K562 (cell line): ENCODE measurements around the gene CALHM4. TPM values are rescaled to one million over a fixed set of nuclear protein-coding genes. Genes with fewer than 3 reads are reported as not detected.

ENCODE experiments used
- ATAC-seq: fragments of 200-7000 bp; cut with Tn5 transposase; 3 replicates; pipeline ENCODE4 v1.9.1; 2020; ENCODE audit warnings: moderate library complexity
- BruUV-seq: library from RNA; stranded (reverse); fragments of 400-500 nt; replicated peaks from 2 replicates; lab custom pipeline; 2021; lab: Mats Ljungman, UMichigan
- CTCF ChIA-PET: fragments of 300-600 bp; formaldehyde crosslinking; extraction: SDS; loops from one replicate; lab custom pipeline; 2021; ENCODE audit warnings: low intra/inter-chr PET ratio; lab: Yijun Ruan, JAX
- POLR2A ChIA-PET: fragments of 300-600, 350-650 bp; sonication (Branson Sonifier 250); formaldehyde crosslinking; extraction: SDS; loops from one replicate; lab custom pipeline; 2021; ENCODE audit warnings: antibody characterized with exemption, inconsistent platforms; lab: Yijun Ruan, JAX
- DNase-seq, 4 experiments: peaks; one replicate each; pipeline versions ENCODE4 v3.0.0 to v3.0.0-alpha.2; 2011 to 2018; ENCODE audit warnings: low spot score in 3 of 4, mixed read lengths in 3 of 4; ENCODE audit errors: extremely low read depth in 1 of 4
- FAIRE-seq: peaks from 2 replicates; lab custom pipeline; 2011; peaks lifted over from hg19 to GRCh38; lab: Jason Lieb, UNC
- H2AFZ ChIP-seq: 2 replicates; pipeline ENCODE4 v1.6.0; 2011; ENCODE audit warnings: low read depth, low read length, control low read depth, inconsistent platforms
- H3K27ac ChIP-seq: fragments of 200-600 bp; 3 replicates; pipeline ENCODE4 v1.8.0; 2011; ENCODE audit warnings: low read depth, mild to moderate bottlenecking, control low read depth, inconsistent platforms, low read length, moderate library complexity, mixed read lengths; ENCODE audit errors: extremely low read depth
- H3K27me3 ChIP-seq, 2 experiments: fragments of 300-600 bp in 1 of 2; 2 replicates in 1 of 2; 3 replicates in 1 of 2; pipeline versions ENCODE4 v1.6.0 to v1.8.0; 2011; ENCODE audit warnings: inconsistent platforms in 2 of 2, low read length in 2 of 2, mild to moderate bottlenecking in 1 of 2, mixed read lengths in 1 of 2, moderate library complexity in 1 of 2; ENCODE audit not compliant: control insufficient read depth in 2 of 2, insufficient read depth in 2 of 2
- H3K36me3 ChIP-seq: fragments of 300-600 bp; 3 replicates; pipeline ENCODE4 v1.8.0; 2011; ENCODE audit warnings: mild to moderate bottlenecking, low read length, inconsistent platforms; ENCODE audit not compliant: control insufficient read depth, insufficient read depth
- H3K4me1 ChIP-seq, 2 experiments: fragments of 200-600 bp in 1 of 2; replicated peaks in 1 of 2; 2 replicates in 1 of 2; 3 replicates in 1 of 2; pipeline versions ENCODE4 v1.5.1 to v1.8.0; 2011; ENCODE audit warnings: inconsistent platforms in 2 of 2, low read length in 2 of 2, mild to moderate bottlenecking in 1 of 2, mixed read lengths in 1 of 2, moderate library complexity in 1 of 2; ENCODE audit not compliant: control insufficient read depth in 2 of 2, insufficient read depth in 2 of 2
- H3K4me2 ChIP-seq: 2 replicates; pipeline ENCODE4 v1.6.1; 2011; ENCODE audit warnings: low read length, control low read depth, inconsistent platforms, mixed read lengths; ENCODE audit not compliant: insufficient read depth
- H3K4me3 ChIP-seq: fragments of 200-600 bp; sonication (generic), shearing (Covaris generic); 2 replicates; pipeline ENCODE4 v1.5.1; 2016; ENCODE audit warnings: control low read depth, inconsistent platforms
- H3K79me2 ChIP-seq: fragments of 200-600 bp; 3 replicates; pipeline ENCODE4 v1.8.0; 2011; ENCODE audit warnings: low read length, inconsistent platforms; ENCODE audit not compliant: control insufficient read depth, insufficient read depth
- H3K9ac ChIP-seq, 2 experiments: 2 replicates each; pipeline versions ENCODE4 v1.6.0 to v1.6.1; 2011; ENCODE audit warnings: low read depth in 2 of 2, low read length in 2 of 2, control low read depth in 1 of 2, inconsistent platforms in 1 of 2, mild to moderate bottlenecking in 1 of 2, mixed read lengths in 1 of 2; ENCODE audit not compliant: insufficient read depth in 1 of 2
- H3K9me1 ChIP-seq: one replicate; pipeline ENCODE4 v1.6.0; 2011; ENCODE audit warnings: inconsistent platforms, mild to moderate bottlenecking, low read length, moderate library complexity; ENCODE audit not compliant: control insufficient read depth, insufficient read depth
- H3K9me3 ChIP-seq: replicated peaks from 2 replicates; pipeline ENCODE4 v1.5.1; 2011; ENCODE audit warnings: low read depth, low read length, inconsistent platforms; ENCODE audit not compliant: control insufficient read depth, insufficient read depth
- H4K20me1 ChIP-seq: replicated peaks from 2 replicates; pipeline ENCODE4 v1.6.1; 2011; ENCODE audit warnings: low read length, inconsistent platforms, mixed read lengths; ENCODE audit not compliant: control insufficient read depth, insufficient read depth
- E2F6 ChIP-seq, 2 experiments: IDR thresholded peaks; 2 replicates each; pipeline ENCODE4 v1.6.1; 2011; ENCODE audit warnings: borderline replicate concordance in 1 of 2, control low read depth in 1 of 2, low read depth in 1 of 2, low read length in 1 of 2, mild to moderate bottlenecking in 1 of 2, mixed read lengths in 1 of 2, moderate library complexity in 1 of 2; ENCODE audit not compliant: insufficient read depth in 1 of 2, insufficient read length in 1 of 2, poor library complexity in 1 of 2, severe bottlenecking in 1 of 2; ENCODE audit errors: extremely low read depth in 1 of 2
- L3MBTL2 ChIP-seq: fragments of 450-650 bp; IDR thresholded peaks from 2 replicates; pipeline ENCODE4 v1.6.1; 2016; ENCODE audit warnings: mild to moderate bottlenecking, moderate library complexity
- PHTF2 ChIP-seq: fragments of 250-450 bp; sonication (Bioruptor Pico); IDR thresholded peaks from 2 replicates; pipeline ENCODE4 v1.5.0; 2021; ENCODE audit warnings: mild to moderate bottlenecking
- RAD51 ChIP-seq: fragments of 450-650 bp; IDR thresholded peaks from 2 replicates; pipeline ENCODE4 v1.7.1; 2016; ENCODE audit warnings: low read depth, mild to moderate bottlenecking, borderline replicate concordance
- REST ChIP-seq, 2 experiments: fragments of 450-650 bp; formaldehyde crosslinking in 1 of 2; IDR thresholded peaks; 2 replicates each; pipeline versions ENCODE4 v1.4.0 to v1.6.1; 2014 to 2020; ENCODE audit warnings: mild to moderate bottlenecking in 2 of 2, borderline replicate concordance in 1 of 2, low read depth in 1 of 2
- ZNF165 ChIP-seq: fragments of 250-450 bp; sonication (Bioruptor Pico); IDR thresholded peaks from 2 replicates; pipeline ENCODE4 v1.4.0; 2020; ENCODE audit warnings: borderline replicate concordance
- ZNF184 ChIP-seq: sonication (generic); formaldehyde crosslinking; IDR thresholded peaks from 2 replicates; pipeline ENCODE4 v1.5.0; 2020; ENCODE audit warnings: missing genetic modification reagents
- WGBS: fragments of 100-300 bp; shearing (Covaris generic); methylation state at CpG from one replicate; pipeline ENCODE4 v1.1.6; 2016; ENCODE audit warnings: low coverage, mixed read lengths; ENCODE audit not compliant: insufficient coverage; ENCODE audit errors: missing lambda C conversion rate; 5-methylcytosine and 5-hydroxymethylcytosine counted together
- in situ Hi-C: fragments of 300-500 bp; cut with MboI; formaldehyde crosslinking; loops from 4 replicates; pipeline ENCODE4 v1.15.0; 2018; ENCODE audit warnings: inconsistent platforms, mixed read lengths
- intact Hi-C: fragments of 100-400 bp; cut with micrococcal nuclease; formaldehyde crosslinking; loops from 2 replicates; pipeline ENCODE4 v1.14.2; 2022
- polyA plus RNA-seq, 8 experiments: library from polyadenylated mRNA; depleted of rRNA in 4 of 8; stranded (reverse) in 5 of 8; unstranded in 3 of 8; fragments of >200 nt; fragmentation: Nextera tagmentation in 2 of 8; fragmentation: Illumina TruSeq in 1 of 8; extraction: Ambion mirVana in 2 of 8; extraction: Trizol in 1 of 8; gene quantifications; 2 replicates each; pipeline versions ENCODE4 v1.2.1 to v1.2.3, GENCODE V29; 2011 to 2014; ENCODE audit warnings: inconsistent platforms in 1 of 8, missing spikeins in 1 of 8
- total RNA-seq, 7 experiments: library from RNA; depleted of rRNA in 6 of 7; stranded (reverse); fragments of >200 nt in 6 of 7; fragmentation: Illumina TruSeq in 2 of 7; extraction: Trizol in 2 of 7; gene quantifications; 2 replicates each; pipeline versions ENCODE4 v1.2.1 to v1.2.3, GENCODE V29; 2011 to 2021; ENCODE audit warnings: low replicate concordance in 1 of 7
- TF ChIP-seq, protein P1 (sequence below): fragments of 250-450 bp; sonication (Bioruptor Pico); IDR thresholded peaks from 2 replicates; pipeline ENCODE4 v1.9.0; 2021; ENCODE audit warnings: mild to moderate bottlenecking

CALHM4 gene
- total and polyA plus RNA-seq, 9 of the 15 experiments (the other 6 are each of a cell fraction or from before 2014, with no cell fraction given) = not detected

- intact Hi-C loops = loop anchor here (2.0 kb wide), 1 partner anchor 317 kb away; no protein-coding TSS in a partner anchor
- in situ Hi-C loops = loop anchor here (10.0 kb wide), 1 partner anchor 269 kb away; no protein-coding TSS in a partner anchor
- peak; percentile 86 for ATAC-seq
- Histone ChIP-seq H3K27me3 (peaks cover 0 to 4% of the 10 kb centered on the region in 2 experiments; a peak in 2 of 5 replicates), H2AFZ (peak overlapping the region; percentile 76), H3K9me1 (no peaks in the 10 kb centered on the region), H3K4me1 (no peaks in the 10 kb centered on the region), H3K4me2 (peak overlapping the region; percentile 23; the same call in 1 of the 2 replicates), H3K9me3 (no peaks in the 10 kb centered on the region), H3K9ac (no peak overlapping the region), H4K20me1 (no peaks in the 10 kb centered on the region), H3K27ac (no peak overlapping the region), H3K36me3 (no peaks in the 10 kb centered on the region), H3K4me3 (no peak overlapping the region), H3K79me2 (no peaks in the 10 kb centered on the region)
- ChIA-PET CTCF (interaction anchor here (0.9 to 3.7 kb wide), 4 partner anchors 24 to 265 kb away, joined by 3 to 22 read pairs (median 3); no protein-coding TSS in a partner anchor), POLR2A (interaction anchor here (0.6 to 1.2 kb wide), 5 partner anchors 12 to 140 kb away, joined by 3 to 5 read pairs (median 3); partner anchors contain the start of genes CALHM5 and TRAPPC3L)
- no TSS peak for BruUV-seq
- DNase-seq = peak in 2 of 4 experiments; percentile 26 to 53
- 8% methylated on average over 9 of the region's 9 CpGs for WGBS
- peak; percentile 77 for FAIRE-seq
- TF ChIP-seq PHTF2 (CRISPR knock-in tag) (no peak), L3MBTL2 (peak; percentile 66; the same call in 1 of the 2 replicates), RAD51 (no peak), ZNF184 (CRISPR knock-in tag) (no peak), REST (IDR thresholded peaks at IDR 0.05; ENCODE audit: borderline replicate concordance) (peak; percentile 27; the same call in 1 of the 2 replicates), REST (CRISPR knock-in tag; IDR thresholded peaks at IDR 0.05; ENCODE audit: low read depth) (no peak), ZNF165 (CRISPR knock-in tag) (no peak), E2F6 (IDR thresholded peaks at IDR 0.05; ENCODE audit: borderline replicate concordance in 1 of 2, extremely low read depth in 1 of 2, insufficient read depth in 1 of 2, insufficient read length in 1 of 2, low read depth in 1 of 2, low read length in 1 of 2, poor library complexity in 1 of 2, severe bottlenecking in 1 of 2) (peak in 1 of 2 experiments; percentile 33)
- TF ChIP-seq, protein P1, sequence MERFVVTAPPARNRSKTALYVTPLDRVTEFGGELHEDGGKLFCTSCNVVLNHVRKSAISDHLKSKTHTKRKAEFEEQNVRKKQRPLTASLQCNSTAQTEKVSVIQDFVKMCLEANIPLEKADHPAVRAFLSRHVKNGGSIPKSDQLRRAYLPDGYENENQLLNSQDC (CRISPR knock-in tag) = no peak
These were observed 20.2 kb upstream of the CALHM4 start for GRCh38 chr6:116533233-116533957.
